NCI-H748 (cell line): ENCODE results near the gene ZMIZ2.
"Not testable (repeated sequence)": the region's sequence is repeated elsewhere in the genome, so short reads cannot be mapped to it uniquely, and the experiment has no call there.

Experiments
- DNase-seq: peaks from one replicate; lab custom pipeline; 2025; ENCODE audit not compliant: unreplicated experiment; lab: John Stamatoyannopoulos, UW

Gene ZMIZ2

DNA sequence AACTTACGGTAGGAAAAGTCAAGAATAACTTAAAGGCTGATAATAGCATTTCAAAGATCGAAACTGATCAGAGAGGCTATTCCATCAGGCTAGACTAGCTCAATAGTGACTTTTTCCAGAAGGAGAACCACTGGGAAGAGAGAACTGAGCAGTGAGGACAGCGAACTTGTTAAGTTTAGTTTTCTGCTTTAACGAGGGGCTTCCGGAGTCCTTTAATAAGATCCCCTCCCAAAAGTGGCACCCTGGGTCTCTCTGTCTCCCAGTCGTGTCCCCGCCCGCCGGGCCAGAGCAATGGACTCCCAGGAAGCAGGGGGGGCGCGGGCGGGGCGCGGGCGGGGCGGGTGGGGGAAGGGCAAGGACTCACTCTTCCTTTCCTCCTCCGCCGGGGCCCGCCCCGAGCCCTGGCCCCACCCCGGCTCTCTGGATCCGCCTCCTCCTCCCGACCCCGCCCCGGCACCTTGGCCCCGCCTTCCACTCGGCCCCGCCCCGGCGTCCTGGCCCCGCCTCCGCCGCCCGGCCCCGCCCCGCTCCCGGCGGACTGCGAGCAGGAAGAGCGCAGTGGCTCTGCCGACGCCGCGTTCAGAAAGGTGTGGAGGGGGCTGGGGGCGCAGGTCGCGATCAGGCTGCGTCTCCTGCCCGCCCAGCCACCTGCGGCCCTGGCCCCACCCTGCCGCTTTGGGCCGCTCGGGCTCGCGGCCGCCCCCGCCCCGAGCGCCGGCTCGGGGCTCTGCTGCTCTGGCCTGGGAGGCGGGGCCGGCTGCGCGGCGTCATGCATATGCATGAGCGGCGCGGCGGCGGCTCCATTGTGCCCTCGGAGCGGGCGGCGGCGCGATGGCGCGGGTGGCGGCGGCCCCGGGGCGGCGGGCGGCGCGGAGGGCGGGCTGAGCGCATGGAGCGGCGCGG, at the start of gene ZMIZ2:
TSS of gene ZMIZ2 (plus strand) at position 803 of the 903 bp plus-strand sequence. CDS start 7,403 bp downstream, outside the sequence.
- peak; percentile 93 for DNase-seq

DNA sequence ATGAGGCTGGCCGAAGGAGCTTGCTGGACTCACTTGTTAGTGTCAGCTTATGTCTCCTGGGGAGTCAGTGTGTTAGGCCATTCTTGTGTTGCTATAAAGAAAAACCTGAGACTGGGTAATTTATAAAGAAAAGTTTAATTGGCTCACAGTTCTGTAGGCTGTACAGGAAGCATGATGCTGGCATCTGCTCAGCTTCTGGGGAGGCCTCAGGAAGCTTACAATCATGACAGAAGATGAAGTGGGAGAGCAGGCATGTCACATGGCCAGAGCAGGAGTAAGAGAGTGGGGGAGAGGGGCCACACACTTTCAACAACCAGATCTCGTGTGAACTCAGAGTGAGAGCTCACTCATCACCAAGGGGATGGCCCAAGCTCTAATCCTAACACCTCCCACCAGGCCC, 49.0 kb upstream of the ZMIZ2 start:
- not testable (repeated sequence) for DNase-seq

- no peak for DNase-seq
Measured at GRCh38 chr7:44700322-44700721, 48.3 kb upstream of the ZMIZ2 start.

DNA sequence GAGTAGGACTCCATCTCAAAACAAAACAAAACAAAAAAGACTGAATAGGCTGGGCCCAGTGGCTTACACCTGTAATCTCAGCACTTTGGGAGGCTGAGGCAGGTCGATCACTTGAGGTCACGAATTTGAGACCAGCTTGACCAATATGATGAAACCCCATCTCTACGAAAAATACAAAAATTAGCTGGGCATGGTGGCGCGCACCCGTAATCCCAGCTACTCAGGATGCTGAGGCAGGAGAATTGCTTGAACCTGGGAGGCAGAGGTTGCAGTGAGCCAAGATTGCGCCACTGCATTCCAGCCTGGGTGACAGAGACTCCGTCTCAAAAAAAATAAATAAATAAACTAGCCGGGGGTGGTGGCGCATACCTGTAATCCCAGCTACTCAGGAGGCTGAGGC, 45.3 kb upstream of the ZMIZ2 start:
- not testable (repeated sequence) for DNase-seq

GRCh38 chr7:44703921-44704320, 44.7 kb upstream of the ZMIZ2 start:
- no peak for DNase-seq

DNA sequence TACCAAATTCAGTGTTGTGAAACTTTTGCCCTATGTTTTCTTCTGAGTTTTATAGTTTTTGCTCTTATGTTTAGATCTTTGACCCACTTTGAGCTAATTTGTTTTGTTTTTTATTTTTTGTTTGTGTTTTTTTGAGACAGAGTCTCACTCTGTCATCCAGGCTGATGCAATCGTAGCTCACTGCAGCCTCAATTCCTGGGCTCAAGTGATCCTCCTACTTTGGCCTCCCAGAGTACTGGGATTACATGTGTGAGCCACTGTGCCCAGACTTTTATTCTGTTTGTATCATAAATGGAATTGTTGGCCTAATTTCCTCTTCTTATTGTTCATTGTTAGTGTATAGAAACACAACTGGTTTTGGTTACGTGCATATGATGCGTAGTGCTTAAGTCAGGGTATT, 43.2 kb upstream of the ZMIZ2 start:
- DNase-seq, result no peak

GRCh38 chr7:44706788-44707557, 41.7 kb upstream of the ZMIZ2 start:
- DNase-seq, result no peak

- DNase-seq, result no peak
Measured at GRCh38 chr7:44707558-44708230, 41.0 kb upstream of the ZMIZ2 start.

GRCh38 chr7:44709011-44709915, 39.4 kb upstream of the ZMIZ2 start:
- no peak for DNase-seq

- DNase-seq, result no peak
Measured at GRCh38 chr7:44709945-44710596, 38.6 kb upstream of the ZMIZ2 start.

GRCh38 chr7:44711528-44711927, 37.1 kb upstream of the ZMIZ2 start:
- no peak for DNase-seq

- no peak for DNase-seq
Measured at GRCh38 chr7:44712012-44712411, 36.6 kb upstream of the ZMIZ2 start.

- DNase-seq, result no peak
Measured at GRCh38 chr7:44713141-44713540, 35.5 kb upstream of the ZMIZ2 start.

DNA sequence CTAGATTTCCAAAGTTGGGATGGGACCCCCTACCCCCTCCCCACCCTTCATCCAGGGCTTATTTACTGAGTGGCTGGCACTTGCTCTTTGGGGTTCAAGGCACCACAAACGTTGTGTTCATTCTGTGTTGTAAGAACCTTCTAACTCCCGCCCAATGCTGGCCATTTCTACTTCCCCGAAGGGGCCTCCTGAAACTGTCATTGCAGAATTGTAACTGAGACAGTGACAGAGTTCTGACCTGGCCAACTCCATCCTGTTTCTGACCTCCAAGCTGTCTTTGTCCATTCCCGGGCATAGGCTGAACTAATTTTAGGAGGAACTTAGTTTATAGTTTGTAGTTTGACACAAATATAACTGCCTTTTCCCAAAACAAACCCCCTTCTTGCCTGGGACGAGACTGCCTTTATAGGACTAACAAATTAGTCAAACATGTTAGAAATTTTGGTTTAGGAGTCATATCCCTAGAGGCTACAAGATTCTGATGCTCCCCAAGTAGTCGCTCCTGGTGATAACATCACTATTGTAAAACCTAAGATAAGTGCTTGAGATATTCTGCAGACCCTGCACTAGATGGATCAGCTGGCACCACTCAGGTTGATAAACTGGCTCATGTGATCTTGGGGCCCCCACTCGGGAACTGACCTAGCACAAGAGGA, 34.8 kb upstream of the ZMIZ2 start:
- no peak for DNase-seq

DNA sequence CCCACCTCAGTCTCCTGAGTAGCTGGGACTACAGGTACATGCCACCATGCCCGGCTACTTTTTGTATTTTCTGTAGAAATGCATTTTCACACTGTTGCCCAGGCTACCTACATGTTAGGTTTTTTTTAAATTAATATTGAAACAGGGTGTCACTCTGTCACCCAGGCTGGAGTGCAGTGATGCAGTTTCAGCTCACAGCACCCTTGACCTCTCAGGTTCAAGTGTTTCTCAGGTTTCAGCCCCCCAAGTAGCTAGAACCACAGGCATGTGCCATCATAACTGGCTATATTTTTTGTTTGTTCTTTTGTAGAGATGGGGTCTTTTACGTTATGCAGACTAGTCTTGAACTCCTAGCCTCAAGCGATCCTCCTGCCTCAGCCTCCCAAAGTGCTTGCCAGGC, 32.4 kb upstream of the ZMIZ2 start:
- DNase-seq, result no peak

- DNase-seq, result no peak
Measured at GRCh38 chr7:44720301-44720700, 28.3 kb upstream of the ZMIZ2 start.

- no peak for DNase-seq
Measured at GRCh38 chr7:44724276-44724675, 24.4 kb upstream of the ZMIZ2 start.

DNA sequence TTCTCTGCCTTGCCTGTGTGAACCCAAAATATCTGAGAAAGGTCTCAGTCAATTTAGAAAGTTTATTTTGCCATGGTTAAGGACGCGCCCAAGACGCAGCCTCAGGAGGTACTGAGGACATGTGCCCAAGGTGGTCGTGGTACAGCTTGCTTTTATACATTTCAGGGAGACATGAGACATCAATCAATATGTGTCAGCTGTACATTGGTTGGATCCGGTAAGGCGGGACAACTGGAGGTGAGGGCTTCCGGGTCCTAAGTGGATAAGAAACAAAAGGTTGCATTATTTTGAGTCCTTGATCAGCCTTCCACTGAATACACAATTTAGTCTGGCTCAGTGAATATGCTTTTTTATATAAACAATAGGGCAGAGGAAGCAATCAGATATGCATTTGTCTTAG, 22.4 kb upstream of the ZMIZ2 start:
- DNase-seq, result peak; percentile 7

GRCh38 chr7:44727158-44727936, 21.3 kb upstream of the ZMIZ2 start:
- DNase-seq, result no peak
